Activated T-cell treated with anti-CD3 and anti-CD28 coated beads for 1 hour (primary cell): ENCODE results near the gene GKN2.
A peak's percentile ranks its signal among the peaks of the same experiment; 100 is the strongest.
"Not testable (repeated sequence)": the region's sequence is repeated elsewhere in the genome, so short reads cannot be mapped to it uniquely, and the experiment has no call there.

Experiments
- DNase-seq: peaks from one replicate; pipeline ENCODE4 v3.0.0-alpha.2; 2020; ENCODE audit warnings: low read depth

Gene GKN2

GRCh38 chr2:68918497-68918896 is 34.2 kb downstream of the GKN2 start:
- DNase-seq, result no peak

- DNase-seq, result no peak
Measured at GRCh38 chr2:68917034-68917718, 35.5 kb downstream of the GKN2 start.

GRCh38 chr2:68916226-68916625 is 36.5 kb downstream of the GKN2 start:
- DNase-seq, result no peak

GRCh38 chr2:68915393-68915792 is 37.3 kb downstream of the GKN2 start:
- DNase-seq, result no peak

- DNase-seq, result no peak
Measured at GRCh38 chr2:68913359-68913758, 39.3 kb downstream of the GKN2 start.

GRCh38 chr2:68912732-68913131 is 40.0 kb downstream of the GKN2 start:
- DNase-seq, result no peak

- DNase-seq, result no peak
Measured at GRCh38 chr2:68912111-68912510, 40.6 kb downstream of the GKN2 start.

- no peak for DNase-seq
Measured at GRCh38 chr2:68911709-68912108, 41.0 kb downstream of the GKN2 start.

GRCh38 chr2:68911246-68911645 is 41.4 kb downstream of the GKN2 start:
- DNase-seq, result no peak

- DNase-seq, result peak; percentile 72
Measured at GRCh38 chr2:68909793-68910674, 42.7 kb downstream of the GKN2 start.

GRCh38 chr2:68908392-68908970 is 44.2 kb downstream of the GKN2 start:
- peak; percentile 71 for DNase-seq

GRCh38 chr2:68907920-68908253 is 44.8 kb downstream of the GKN2 start:
- DNase-seq, result no peak

- DNase-seq, result no peak
Measured at GRCh38 chr2:68907232-68907919, 45.3 kb downstream of the GKN2 start.

- no peak for DNase-seq
Measured at GRCh38 chr2:68906716-68907115, 46.0 kb downstream of the GKN2 start.

GRCh38 chr2:68905116-68905515 is 47.6 kb downstream of the GKN2 start:
- DNase-seq, result no peak

- no peak for DNase-seq
Measured at GRCh38 chr2:68901561-68901960, 51.1 kb downstream of the GKN2 start.

GRCh38 chr2:68901199-68901514 is 51.5 kb downstream of the GKN2 start:
- DNase-seq, result no peak

GRCh38 chr2:68900496-68901198 is 52.0 kb downstream of the GKN2 start:
- DNase-seq, result no peak

GRCh38 chr2:68895981-68896380 is 56.7 kb downstream of the GKN2 start:
- not testable (repeated sequence) for DNase-seq
